ENCODE results near the gene TAS2R60.

DNA sequence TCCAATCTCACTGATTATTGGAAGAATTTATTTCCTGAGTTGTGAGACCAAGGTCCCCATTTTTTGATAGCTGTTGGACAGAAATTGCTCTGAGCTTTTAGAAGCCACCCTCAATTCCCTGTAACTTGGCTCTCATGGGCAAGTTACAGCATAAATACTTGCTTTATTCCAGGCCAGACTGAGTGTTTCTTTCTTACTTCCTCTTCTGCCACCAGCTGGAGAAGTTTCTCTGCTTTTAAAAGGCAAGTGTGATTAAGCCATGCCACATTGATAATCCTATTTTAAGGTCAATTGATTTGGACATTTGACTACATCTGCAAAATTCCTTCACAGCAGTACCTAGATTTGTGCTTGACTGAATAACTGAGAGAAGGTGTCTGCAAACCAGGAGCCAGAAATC is 20.3 kb downstream of the TAS2R60 start:
- TF ChIP-seq, protein P1, sequence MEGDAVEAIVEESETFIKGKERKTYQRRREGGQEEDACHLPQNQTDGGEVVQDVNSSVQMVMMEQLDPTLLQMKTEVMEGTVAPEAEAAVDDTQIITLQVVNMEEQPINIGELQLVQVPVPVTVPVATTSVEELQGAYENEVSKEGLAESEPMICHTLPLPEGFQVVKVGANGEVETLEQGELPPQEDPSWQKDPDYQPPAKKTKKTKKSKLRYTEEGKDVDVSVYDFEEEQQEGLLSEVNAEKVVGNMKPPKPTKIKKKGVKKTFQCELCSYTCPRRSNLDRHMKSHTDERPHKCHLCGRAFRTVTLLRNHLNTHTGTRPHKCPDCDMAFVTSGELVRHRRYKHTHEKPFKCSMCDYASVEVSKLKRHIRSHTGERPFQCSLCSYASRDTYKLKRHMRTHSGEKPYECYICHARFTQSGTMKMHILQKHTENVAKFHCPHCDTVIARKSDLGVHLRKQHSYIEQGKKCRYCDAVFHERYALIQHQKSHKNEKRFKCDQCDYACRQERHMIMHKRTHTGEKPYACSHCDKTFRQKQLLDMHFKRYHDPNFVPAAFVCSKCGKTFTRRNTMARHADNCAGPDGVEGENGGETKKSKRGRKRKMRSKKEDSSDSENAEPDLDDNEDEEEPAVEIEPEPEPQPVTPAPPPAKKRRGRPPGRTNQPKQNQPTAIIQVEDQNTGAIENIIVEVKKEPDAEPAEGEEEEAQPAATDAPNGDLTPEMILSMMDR (IDR thresholded peaks at IDR 0.05; ENCODE audit: low read depth, low read length), result no peak
- TF ChIP-seq POLR2A (IDR thresholded peaks at IDR 0.05; ENCODE audit: extremely low read depth, insufficient read length), result no peak
- TF ChIP-seq MAX (IDR thresholded peaks at IDR 0.05; ENCODE audit: low read depth, low read length), result no peak
- TF ChIP-seq MYC (IDR thresholded peaks at IDR 0.05; ENCODE audit: low read depth, low read length), result no peak
